Spinal cord (tissue), 10 donors: ENCODE results near the gene SERF2. TPM values are rescaled to one million over a fixed set of nuclear protein-coding genes. Genes with fewer than 3 reads are reported as not detected.
A peak's percentile ranks its signal among the peaks of the same experiment; 100 is the strongest.
"Not testable (repeated sequence)": the region's sequence is repeated elsewhere in the genome, so short reads cannot be mapped to it uniquely, and the experiment has no call there.

Source experiments
- DNase-seq, 6 donors: peaks; one replicate each; pipeline versions ENCODE4 v3.0.0 to v3.0.0-alpha.2; 2013 to 2015; ENCODE audit warnings: low spot score in 6 of 6, low read depth in 4 of 6
- H3K27ac ChIP-seq: one replicate; pipeline ENCODE4 v1.5.1; 2013; ENCODE audit warnings: low read depth, low read length, control low read depth
- H3K27me3 ChIP-seq: one replicate; pipeline ENCODE4 v1.6.1; 2013; ENCODE audit warnings: low read length; ENCODE audit not compliant: control insufficient read depth, insufficient read depth
- H3K36me3 ChIP-seq: one replicate; pipeline ENCODE4 v1.6.1; 2013; ENCODE audit warnings: low read length; ENCODE audit not compliant: control insufficient read depth, insufficient read depth
- H3K4me1 ChIP-seq: one replicate; pipeline ENCODE4 v1.6.1; 2013; ENCODE audit warnings: low read length; ENCODE audit not compliant: control insufficient read depth, insufficient read depth
- H3K4me3 ChIP-seq: one replicate; pipeline ENCODE4 v1.5.1; 2013; ENCODE audit warnings: low read depth, low read length, control low read depth
- H3K9me3 ChIP-seq: one replicate; pipeline ENCODE4 v1.6.1; 2013; ENCODE audit warnings: low read length; ENCODE audit not compliant: control insufficient read depth, insufficient read depth
- WGBS: methylation state at CpG from one replicate; pipeline ENCODE4 v1.1.5; 2013; ENCODE audit warnings: missing lambda C conversion rate; ENCODE audit not compliant: insufficient coverage; 5-methylcytosine and 5-hydroxymethylcytosine counted together
- long read RNA-seq, 4 donors: transcript quantifications; one replicate each; lab custom pipeline, GENCODE V29; 2026
- polyA plus RNA-seq, 2 donors: library from polyadenylated mRNA; unstranded; fragments of 120-200 nt; gene quantifications; one replicate each; pipeline ENCODE4 v1.2.1, GENCODE V29; 2013; ENCODE audit not compliant: insufficient read length in 2 of 2
- total RNA-seq, 2 donors: library from RNA; depleted of rRNA in 1 of 2; stranded (reverse); fragments of 120-200 nt in 1 of 2; fragments of >200 nt in 1 of 2; gene quantifications; one replicate each; pipeline versions ENCODE4 v1.2.3 to v1.2.4, GENCODE V29; 2013 to 2014
- donor health status: healthy.

SERF2 gene
- total RNA-seq (100 to 1,000 TPM; 134 to 884 TPM), polyA plus RNA-seq (100 to 1,000 TPM; 506 to 536 TPM)
- long read RNA-seq, donor 1, transcript SERF2-216 (2 exons, 1,030 nt), result minor isoform, 6 of 503 reads
- long read RNA-seq, donor 1, transcript SERF2-202 (3 exons, 506 nt), result minor isoform, 6 of 503 reads
- long read RNA-seq, donor 1, transcript SERF2-201 (3 exons, 1,537 nt), result major isoform, 407 of 503 reads
- long read RNA-seq, donor 1, transcript SERF2-207 (2 exons, 582 nt), result minor isoform, 80 of 503 reads
- long read RNA-seq, donor 1, partial matches to known transcripts, result 0 of 503 reads
- long read RNA-seq, donor 1, other reads (novel, unspliced or antisense), result 0 of 503 reads
- long read RNA-seq, donor 2, transcript SERF2-207 (2 exons, 582 nt), result minor isoform, 23 of 189 reads
- long read RNA-seq, donor 2, transcript SERF2-201 (3 exons, 1,537 nt), result major isoform, 153 of 189 reads
- long read RNA-seq, donor 2, partial matches to known transcripts, result 0 of 189 reads
- long read RNA-seq, donor 2, other reads (novel, unspliced or antisense), result 0 of 189 reads
- long read RNA-seq, donor 3, transcript SERF2-207 (2 exons, 582 nt), result minor isoform, 34 of 227 reads
- long read RNA-seq, donor 3, transcript SERF2-201 (3 exons, 1,537 nt), result major isoform, 188 of 227 reads
- long read RNA-seq, donor 3, partial matches to known transcripts, result 0 of 227 reads
- long read RNA-seq, donor 3, other reads (novel, unspliced or antisense), result 0 of 227 reads
- long read RNA-seq, donor 4, transcript SERF2-201 (3 exons, 1,537 nt), result major isoform, 916 of 1,154 reads
- long read RNA-seq, donor 4, transcript SERF2-207 (2 exons, 582 nt), result minor isoform, 151 of 1,154 reads
- long read RNA-seq, donor 4, transcript SERF2-216 (2 exons, 1,030 nt), result minor isoform, 15 of 1,154 reads
- long read RNA-seq, donor 4, transcript SERF2-205 (3 exons, 690 nt), result minor isoform, 8 of 1,154 reads
- long read RNA-seq, donor 4, partial matches to known transcripts, result 52 of 1,154 reads
- long read RNA-seq, donor 4, other reads (novel, unspliced or antisense), result 6 of 1,154 reads

DNA sequence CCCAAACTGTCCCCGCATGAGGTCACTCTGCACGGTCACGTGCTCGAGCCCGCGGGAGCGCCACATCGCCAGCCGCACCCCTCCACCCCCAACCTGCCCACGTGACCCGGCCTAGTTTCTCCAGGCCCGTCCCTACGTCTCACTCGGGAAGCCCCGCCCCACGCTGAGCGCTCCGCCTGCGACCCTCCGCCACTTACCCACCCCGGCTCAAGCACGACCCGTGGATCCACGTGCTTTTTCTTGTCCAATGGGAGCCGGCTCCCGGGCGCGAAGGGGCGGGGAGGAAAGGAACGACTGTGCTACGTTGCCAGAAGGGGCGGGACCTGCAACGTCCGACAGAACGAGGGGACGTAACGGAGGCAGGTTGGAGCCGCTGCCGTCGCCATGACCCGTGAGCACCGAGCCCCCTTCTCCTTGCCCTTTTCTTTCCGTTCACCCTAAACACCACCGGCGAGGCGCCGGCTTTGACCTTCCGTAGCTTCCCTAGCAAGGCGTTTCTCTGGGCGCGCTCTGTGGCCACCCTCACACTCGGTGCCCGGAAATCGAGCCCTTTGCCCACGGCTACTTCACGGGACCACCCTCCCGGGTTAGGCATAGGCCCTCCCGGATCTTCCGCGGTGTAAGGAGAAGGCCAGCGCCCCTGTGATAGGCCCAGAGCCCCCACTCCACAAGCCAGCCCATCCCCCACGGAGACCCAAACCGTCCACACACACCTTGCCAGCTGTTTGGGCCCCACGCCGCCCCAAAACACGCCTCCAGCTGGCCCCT lies at the start of gene SERF2:
Gene SERF2 (plus strand): TSS at position 328 of the 768 bp plus-strand sequence. CDS start 57 bp downstream, at position 385.
- Histone ChIP-seq H3K9me3 (no peaks in the 10 kb centered on the region), H3K36me3 (peaks cover 32% of the 10 kb centered on the region), H3K27ac (peak within 1 kb of the TSS; percentile 98), H3K4me3 (peak within 1 kb of the TSS; percentile 100), H3K27me3 (no peaks in the 10 kb centered on the region), H3K4me1 (peaks cover 25% of the 10 kb centered on the region)
- peak; percentile 91 to 100 (median 98) for DNase-seq
- 0% methylated on average over 64 of the region's 66 CpGs for WGBS

DNA sequence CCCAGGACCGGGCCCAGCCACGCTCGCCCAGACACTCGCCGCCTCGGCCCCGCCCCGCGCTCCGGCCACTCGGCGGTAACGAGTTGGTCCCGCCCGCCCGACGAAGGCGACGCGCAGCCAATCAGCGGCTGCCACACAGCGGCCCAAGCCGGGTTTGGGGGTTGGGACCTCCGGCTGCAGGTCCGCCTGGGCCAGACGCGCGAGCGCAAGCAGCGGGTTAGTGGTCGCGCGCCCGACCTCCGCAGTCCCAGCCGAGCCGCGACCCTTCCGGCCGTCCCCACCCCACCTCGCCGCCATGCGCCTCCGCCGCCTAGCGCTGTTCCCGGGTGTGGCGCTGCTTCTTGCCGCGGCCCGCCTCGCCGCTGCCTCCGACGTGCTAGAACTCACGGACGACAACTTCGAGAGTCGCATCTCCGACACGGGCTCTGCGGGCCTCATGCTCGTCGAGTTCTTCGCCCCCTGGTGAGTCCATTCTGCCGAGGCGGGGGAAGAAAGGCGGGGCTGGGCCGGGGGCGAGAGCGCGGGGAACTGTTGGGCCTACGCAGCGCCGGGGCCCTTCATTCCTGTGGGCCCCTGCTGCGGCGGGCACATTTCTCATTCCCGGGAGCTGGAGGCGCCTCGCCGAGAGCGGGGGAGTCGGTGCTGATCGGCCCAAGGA lies 45.7 kb upstream of the SERF2 start, which contains the start of gene PDIA3:
Gene PDIA3 (plus strand): TSS at position 194 of the 658 bp plus-strand sequence. CDS start 102 bp downstream, at position 296.
- not testable (repeated sequence) for H3K9me3 ChIP-seq, H3K27me3 ChIP-seq, H3K36me3 ChIP-seq
- peak; percentile 74 to 96 (median 82) for DNase-seq
- WGBS, result under 1% methylated on average over 82 of the region's 84 CpGs
- Histone ChIP-seq H3K4me3 (peak within 1 kb of the TSS; percentile 78), H3K4me1 (peaks cover 19% of the 10 kb centered on the region), H3K27ac (peak within 1 kb of the TSS; percentile 92)

DNA sequence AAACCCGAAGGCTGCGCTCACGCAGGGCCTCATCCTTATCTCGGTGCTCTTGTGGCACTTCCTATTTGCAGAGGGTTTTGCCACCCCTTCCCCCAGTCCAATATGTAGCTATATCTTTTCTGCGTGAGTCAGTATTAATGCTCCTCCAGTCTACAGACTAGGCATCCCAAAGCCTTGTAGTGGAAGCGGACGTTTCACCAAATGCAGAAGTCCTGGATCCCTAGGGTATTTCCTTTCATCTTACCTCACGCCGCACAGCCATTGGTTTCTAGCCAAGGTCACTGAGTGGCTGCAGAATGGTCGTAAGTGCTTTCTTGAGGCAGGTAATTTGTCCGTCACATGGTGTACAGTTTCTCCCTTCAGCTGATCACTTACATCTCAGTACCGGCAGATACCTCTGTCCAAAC lies 45.2 kb upstream of the SERF2 start:
- 0% methylated on average over 3 of the region's 12 CpGs for WGBS
- H3K36me3 ChIP-seq, H3K9me3 ChIP-seq, H3K27me3 ChIP-seq: not testable (repeated sequence)
- Histone ChIP-seq H3K4me3 (peak overlapping the region; percentile 78), H3K4me1 (peaks cover 19% of the 10 kb centered on the region), H3K27ac (peak overlapping the region; percentile 92)
- DNase-seq, result peak in 2 of 6 donors; percentile 5 to 9

DNA sequence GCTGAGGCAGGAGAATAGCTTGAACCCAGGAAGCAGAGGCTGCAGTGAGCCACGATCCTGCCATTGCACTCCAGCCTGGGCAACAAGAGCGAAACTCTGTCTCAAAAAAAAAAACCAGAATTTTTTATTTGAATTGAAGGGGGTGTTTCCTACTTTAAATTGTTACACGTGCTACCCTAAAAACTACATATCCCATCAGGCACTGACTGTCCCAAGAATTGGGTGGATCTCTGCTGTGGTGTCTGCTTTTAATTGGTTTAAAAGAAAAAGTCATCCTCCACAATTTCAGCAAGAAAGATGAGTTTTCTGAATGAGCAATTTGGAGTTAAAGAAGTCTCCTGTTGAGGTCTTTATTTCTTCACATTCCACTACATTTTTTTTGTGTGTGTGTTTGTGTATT lies 43.7 kb upstream of the SERF2 start:
- Histone ChIP-seq H3K9me3 (no peaks in the 10 kb centered on the region), H3K36me3 (peaks cover 3% of the 10 kb centered on the region), H3K4me1 (peaks cover 19% of the 10 kb centered on the region), H3K27me3 (no peaks in the 10 kb centered on the region), H3K27ac (no peak overlapping the region), H3K4me3 (no peak overlapping the region)
- DNase-seq, result no peak
- no CpG with 5 or more reads among the region's 3 CpGs for WGBS

DNA sequence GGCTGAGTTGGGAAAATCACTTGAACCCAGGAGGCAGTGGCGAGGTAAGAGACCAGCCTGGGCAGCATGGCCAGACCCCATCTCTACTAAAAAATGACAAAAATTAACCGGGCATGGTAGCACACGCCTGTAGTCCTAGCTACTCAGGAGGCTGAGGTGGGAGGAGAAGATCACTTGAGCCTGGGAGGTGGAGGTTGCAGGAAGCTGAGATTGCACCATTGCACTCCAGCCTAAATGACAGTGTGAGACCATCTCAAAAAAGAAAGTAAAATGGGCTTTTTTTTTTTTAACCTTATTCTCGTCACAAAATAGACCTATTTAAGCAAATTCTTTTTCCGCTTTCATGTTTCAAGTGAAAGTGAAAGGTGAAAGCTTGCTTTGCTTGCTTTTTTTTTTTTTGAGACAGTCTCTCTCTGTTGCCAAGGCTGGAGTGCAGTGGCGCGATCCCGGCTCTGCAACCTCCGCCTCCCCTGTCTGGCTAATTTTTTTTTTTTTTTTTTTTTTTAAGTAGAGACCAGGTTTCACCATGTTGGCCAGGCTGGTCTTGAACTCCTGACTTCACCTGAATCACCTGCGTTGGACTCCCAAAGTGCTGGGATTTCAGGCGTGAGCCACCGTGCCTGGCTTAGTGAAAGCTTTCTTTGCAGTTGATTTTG lies 42.3 kb upstream of the SERF2 start:
- no CpG with 5 or more reads among the region's 12 CpGs for WGBS
- no peaks in the 10 kb centered on the region for H3K9me3 ChIP-seq
- no peak for DNase-seq
- no peak overlapping the region for H3K4me3 ChIP-seq
- peaks cover 19% of the 10 kb centered on the region for H3K4me1 ChIP-seq
- H3K27ac ChIP-seq, result no peak overlapping the region
- H3K27me3 ChIP-seq, result no peaks in the 10 kb centered on the region
- peaks cover 10% of the 10 kb centered on the region for H3K36me3 ChIP-seq

DNA sequence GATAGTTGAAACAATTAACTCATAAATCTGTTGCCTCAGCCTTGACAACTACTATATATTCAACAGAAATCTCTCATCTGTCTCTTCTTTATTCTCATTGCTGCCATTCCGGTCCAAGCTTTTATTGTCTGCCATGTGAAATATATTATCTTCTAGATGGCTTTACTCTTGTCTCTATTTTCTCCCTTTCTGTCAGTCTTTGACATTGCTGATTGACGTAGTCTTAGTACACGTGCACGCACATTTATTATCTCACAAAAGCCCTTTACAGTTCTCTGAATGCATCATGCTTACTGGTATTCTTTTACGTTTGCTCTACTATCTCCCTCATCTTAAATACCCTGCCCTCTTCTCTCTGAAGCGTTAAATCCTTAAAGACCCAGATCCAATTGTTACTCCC lies 40.2 kb upstream of the SERF2 start:
- no peak for DNase-seq
- Histone ChIP-seq H3K9me3 (no peaks in the 10 kb centered on the region), H3K36me3 (peaks cover 21% of the 10 kb centered on the region), H3K4me3 (no peak overlapping the region), H3K4me1 (peaks cover 13% of the 10 kb centered on the region), H3K27me3 (no peaks in the 10 kb centered on the region), H3K27ac (no peak overlapping the region)
- WGBS, result 23% methylated on average over 4 of the region's 6 CpGs

DNA sequence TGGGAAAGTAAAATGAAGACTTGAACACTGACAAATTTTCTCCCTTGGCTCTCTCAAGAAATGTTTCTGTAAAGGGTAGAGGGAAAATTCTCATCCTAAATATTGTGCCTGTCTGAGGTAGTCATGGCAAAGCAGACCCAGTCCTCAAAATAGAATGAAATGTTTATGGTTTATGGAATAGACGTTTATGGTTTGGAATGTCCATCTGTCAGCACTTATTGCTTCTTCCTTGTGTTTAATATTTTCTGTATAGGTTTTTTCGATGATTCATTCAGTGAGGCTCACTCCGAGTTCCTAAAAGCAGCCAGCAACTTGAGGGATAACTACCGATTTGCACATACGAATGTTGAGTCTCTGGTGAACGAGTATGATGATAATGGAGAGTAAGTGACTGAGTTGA lies 29.3 kb upstream of the SERF2 start:
- H3K27ac ChIP-seq, result no peak overlapping the region
- H3K27me3 ChIP-seq, result no peaks in the 10 kb centered on the region
- no peaks in the 10 kb centered on the region for H3K9me3 ChIP-seq
- WGBS, result 95% methylated on average over 5 of the region's 6 CpGs
- H3K36me3 ChIP-seq, result peaks cover 53% of the 10 kb centered on the region
- H3K4me1 ChIP-seq, result no peaks in the 10 kb centered on the region
- no peak overlapping the region for H3K4me3 ChIP-seq
- no peak for DNase-seq

DNA sequence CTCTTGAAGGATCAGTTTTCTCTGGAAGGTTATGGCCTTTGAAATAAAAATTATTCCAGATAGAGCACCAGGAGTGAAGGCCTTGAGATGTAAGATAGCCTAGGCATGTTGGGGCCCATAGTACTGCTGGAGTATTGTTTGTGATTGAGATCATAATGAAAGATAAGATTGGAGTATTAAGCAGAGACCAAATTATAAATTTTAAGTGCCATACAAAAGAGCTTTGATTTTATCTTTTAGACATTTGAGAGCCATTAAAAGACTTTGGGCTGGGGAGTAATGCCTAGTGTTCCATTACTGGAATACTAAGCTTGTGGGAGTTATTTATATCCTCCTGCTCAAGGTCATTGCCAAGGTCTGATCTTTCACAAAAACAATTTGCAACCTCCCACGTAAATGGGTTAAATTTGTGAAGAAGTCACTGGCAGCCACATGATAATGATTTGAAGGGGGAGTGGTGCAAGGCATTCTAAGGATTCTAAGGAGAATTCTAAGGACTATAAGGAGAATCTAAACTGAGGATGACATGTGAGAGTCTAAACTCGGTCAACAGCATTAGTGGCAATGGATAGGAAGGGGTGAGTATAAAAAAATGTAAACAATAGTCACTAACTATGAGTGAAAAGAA lies 28.2 kb upstream of the SERF2 start:
- Histone ChIP-seq H3K36me3 (peaks cover 48% of the 10 kb centered on the region), H3K27me3 (no peaks in the 10 kb centered on the region), H3K4me1 (no peaks in the 10 kb centered on the region), H3K4me3 (no peak overlapping the region), H3K27ac (no peak overlapping the region), H3K9me3 (no peaks in the 10 kb centered on the region)
- WGBS, result no CpG with 5 or more reads among the region's 2 CpGs
- no peak for DNase-seq
